ENCODE measurements around the gene DKC1.

Gene DKC1

DNA sequence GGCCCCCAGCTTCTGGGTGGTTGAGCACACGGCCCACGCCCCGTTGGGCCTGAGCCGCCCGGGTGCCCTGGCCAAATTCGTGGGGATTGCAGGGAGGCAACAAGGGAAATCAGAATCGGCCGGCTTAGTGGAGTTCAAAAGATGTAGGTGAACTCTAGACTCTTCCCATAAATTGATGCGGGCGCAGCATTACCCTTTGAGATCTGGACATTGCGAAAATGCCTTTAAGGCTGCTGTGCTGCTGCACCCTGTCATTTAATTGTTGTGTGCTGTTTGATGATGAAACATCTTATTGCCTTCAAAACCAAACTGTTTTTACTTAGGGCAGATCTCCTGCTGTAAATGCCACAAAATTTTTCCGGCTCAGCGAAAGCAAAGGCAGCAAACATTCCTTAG, 43.0 kb downstream of the DKC1 start:
- H3K27ac ChIP-seq (ENCODE audit: insufficient read depth in 1 of 2, low read depth in 1 of 2, low read length in 2 of 2, poor library complexity in 1 of 2, severe bottlenecking in 2 of 2) = no peak overlapping the region
- POLR2A ChIA-PET = no interaction called here

DNA sequence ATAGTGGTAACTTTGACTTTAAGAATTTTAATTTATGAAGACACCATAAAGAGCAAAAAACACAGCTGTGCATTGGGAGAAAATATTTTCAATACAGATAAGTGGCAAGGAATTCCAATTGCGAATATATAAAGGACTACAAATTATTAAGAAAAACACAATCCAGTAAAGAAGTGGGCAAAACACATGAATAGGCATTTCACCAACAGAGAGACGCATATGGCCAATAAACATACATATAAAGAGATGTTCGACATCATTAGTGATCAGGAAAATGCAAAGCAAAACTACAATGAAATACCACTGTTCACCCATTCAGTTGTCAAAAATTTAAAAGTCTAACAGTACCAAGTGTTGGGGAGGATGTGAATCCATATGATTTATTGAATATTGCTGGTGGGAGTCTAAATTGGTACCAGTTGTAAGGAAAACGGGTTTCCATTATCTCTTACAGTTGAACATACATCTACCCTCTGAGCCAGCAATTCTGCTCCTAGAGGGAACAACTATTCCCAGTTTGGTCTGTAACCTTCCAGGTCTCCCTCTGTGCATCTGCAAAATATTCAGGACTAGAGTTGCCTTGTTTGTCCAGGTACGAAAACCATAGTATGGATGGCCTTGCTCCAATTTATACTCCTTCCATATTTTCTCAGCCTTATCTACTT, 44.3 kb downstream of the DKC1 start:
- H3K4me3 ChIP-seq (ENCODE audit: control insufficient read depth in 1 of 7, extremely low read depth in 1 of 7, insufficient read depth in 4 of 7, low read depth in 2 of 7, low read length in 6 of 7) = no peak overlapping the region
- no peaks in the 10 kb centered on the region for H3K36me3 ChIP-seq (ENCODE audit: control insufficient read depth in 4 of 4, insufficient read depth in 4 of 4, low read length in 3 of 4)
- H3K27me3 ChIP-seq (replicated peaks in 2 of 5; ENCODE audit: control insufficient read depth in 4 of 5, insufficient read depth in 5 of 5, low read length in 4 of 5) = no peaks in the 10 kb centered on the region
- peaks cover 13 to 40% (median 24%) of the 10 kb centered on the region in 4 experiments for H3K4me1 ChIP-seq (ENCODE audit: control extremely low read depth in 1 of 4, control insufficient read depth in 4 of 4, insufficient read depth in 4 of 4, low read length in 3 of 4)
- no peak for DNase-seq
- H3K27ac ChIP-seq (ENCODE audit: insufficient read depth in 1 of 2, low read depth in 1 of 2, low read length in 2 of 2, poor library complexity in 1 of 2, severe bottlenecking in 2 of 2) = no peak overlapping the region
- POLR2A ChIA-PET = interaction anchor here (1.1 kb wide), 1 partner anchor 30 kb away, joined by 4 read pairs; no protein-coding TSS in a partner anchor
- CTCF ChIA-PET = interaction anchor here (1.3 to 1.9 kb wide), 3 partner anchors 32 to 82 kb away, joined by 3 to 4 read pairs (median 3); no protein-coding TSS in a partner anchor
- 100% methylated on average over 3 of the region's 5 CpGs for WGBS (ENCODE audit: insufficient coverage)
- H3K9me3 ChIP-seq (ENCODE audit: control extremely low read depth in 1 of 5, control insufficient read depth in 4 of 5, insufficient read depth in 2 of 5, low read depth in 1 of 5, low read length in 4 of 5) = peaks cover 0 to 2% (median 0%) of the 10 kb centered on the region in 5 experiments

More for the DNA sequence above, 43.0 kb downstream of the DKC1 start:
- no peak for DNase-seq
- no peaks in the 10 kb centered on the region for H3K36me3 ChIP-seq (ENCODE audit: control insufficient read depth in 4 of 4, insufficient read depth in 4 of 4, low read length in 3 of 4)
- peaks cover 0 to 2% (median 0%) of the 10 kb centered on the region in 5 experiments for H3K9me3 ChIP-seq (ENCODE audit: control extremely low read depth in 1 of 5, control insufficient read depth in 4 of 5, insufficient read depth in 2 of 5, low read depth in 1 of 5, low read length in 4 of 5)
- H3K27me3 ChIP-seq (replicated peaks in 2 of 5; ENCODE audit: control insufficient read depth in 4 of 5, insufficient read depth in 5 of 5, low read length in 4 of 5) = no peaks in the 10 kb centered on the region
- 57% methylated on average over 12 of the region's 13 CpGs for WGBS (ENCODE audit: insufficient coverage)
- H3K4me1 ChIP-seq (ENCODE audit: control extremely low read depth in 1 of 4, control insufficient read depth in 4 of 4, insufficient read depth in 4 of 4, low read length in 3 of 4) = peaks cover 23 to 52% (median 34%) of the 10 kb centered on the region in 4 experiments
- CTCF ChIA-PET = interaction anchor here (1.1 to 1.4 kb wide), 2 partner anchors 21 to 33 kb away, joined by 3 read pairs; no protein-coding TSS in a partner anchor
- H3K4me3 ChIP-seq (ENCODE audit: control insufficient read depth in 1 of 7, extremely low read depth in 1 of 7, insufficient read depth in 4 of 7, low read depth in 2 of 7, low read length in 6 of 7) = peak overlapping the region in 6 of 7 experiments; percentile 31 to 90 (median 69)

- Histone ChIP-seq H3K36me3 (ENCODE audit: control insufficient read depth in 4 of 4, insufficient read depth in 4 of 4, low read length in 3 of 4) (no peaks in the 10 kb centered on the region), H3K27me3 (replicated peaks in 2 of 5; ENCODE audit: control insufficient read depth in 4 of 5, insufficient read depth in 5 of 5, low read length in 4 of 5) (no peaks in the 10 kb centered on the region), H3K4me1 (ENCODE audit: control extremely low read depth in 1 of 4, control insufficient read depth in 4 of 4, insufficient read depth in 4 of 4, low read length in 3 of 4) (peaks cover 0 to 10% (median 6%) of the 10 kb centered on the region in 4 experiments), H3K4me3 (ENCODE audit: control insufficient read depth in 1 of 7, extremely low read depth in 1 of 7, insufficient read depth in 4 of 7, low read depth in 2 of 7, low read length in 6 of 7) (no peak overlapping the region), H3K27ac (ENCODE audit: insufficient read depth in 1 of 2, low read depth in 1 of 2, low read length in 2 of 2, poor library complexity in 1 of 2, severe bottlenecking in 2 of 2) (no peak overlapping the region), H3K9me3 (ENCODE audit: control extremely low read depth in 1 of 5, control insufficient read depth in 4 of 5, insufficient read depth in 2 of 5, low read depth in 1 of 5, low read length in 4 of 5) (peaks cover 0 to 2% (median 0%) of the 10 kb centered on the region in 5 experiments)
- ChIA-PET POLR2A (no interaction called here), CTCF (no interaction called here)
- 100% methylated on average over 1 of the region's 1 CpG for WGBS (ENCODE audit: insufficient coverage)
- peak in 1 of 3 donors; percentile 42 for DNase-seq
Measured at GRCh38 chrX:154809939-154810665, 47.4 kb downstream of the DKC1 start.

GRCh38 chrX:154812341-154813101, 49.9 kb downstream of the DKC1 start:
- H3K4me3 ChIP-seq (ENCODE audit: control insufficient read depth in 1 of 7, extremely low read depth in 1 of 7, insufficient read depth in 4 of 7, low read depth in 2 of 7, low read length in 6 of 7) = no peak overlapping the region
- DNase-seq = no peak
- 60% methylated on average over 1 of the region's 2 CpGs for WGBS (ENCODE audit: insufficient coverage)
- no peak overlapping the region for H3K27ac ChIP-seq (ENCODE audit: insufficient read depth in 1 of 2, low read depth in 1 of 2, low read length in 2 of 2, poor library complexity in 1 of 2, severe bottlenecking in 2 of 2)
- no peaks in the 10 kb centered on the region for H3K36me3 ChIP-seq (ENCODE audit: control insufficient read depth in 4 of 4, insufficient read depth in 4 of 4, low read length in 3 of 4)
- peaks cover 0 to 3% (median 1%) of the 10 kb centered on the region in 4 experiments for H3K4me1 ChIP-seq (ENCODE audit: control extremely low read depth in 1 of 4, control insufficient read depth in 4 of 4, insufficient read depth in 4 of 4, low read length in 3 of 4)
- H3K27me3 ChIP-seq (replicated peaks in 2 of 5; ENCODE audit: control insufficient read depth in 4 of 5, insufficient read depth in 5 of 5, low read length in 4 of 5) = no peaks in the 10 kb centered on the region
- peaks cover 0 to 2% (median 0%) of the 10 kb centered on the region in 5 experiments for H3K9me3 ChIP-seq (ENCODE audit: control extremely low read depth in 1 of 5, control insufficient read depth in 4 of 5, insufficient read depth in 2 of 5, low read depth in 1 of 5, low read length in 4 of 5)
- ChIA-PET POLR2A (no interaction called here), CTCF (no interaction called here)

DNA sequence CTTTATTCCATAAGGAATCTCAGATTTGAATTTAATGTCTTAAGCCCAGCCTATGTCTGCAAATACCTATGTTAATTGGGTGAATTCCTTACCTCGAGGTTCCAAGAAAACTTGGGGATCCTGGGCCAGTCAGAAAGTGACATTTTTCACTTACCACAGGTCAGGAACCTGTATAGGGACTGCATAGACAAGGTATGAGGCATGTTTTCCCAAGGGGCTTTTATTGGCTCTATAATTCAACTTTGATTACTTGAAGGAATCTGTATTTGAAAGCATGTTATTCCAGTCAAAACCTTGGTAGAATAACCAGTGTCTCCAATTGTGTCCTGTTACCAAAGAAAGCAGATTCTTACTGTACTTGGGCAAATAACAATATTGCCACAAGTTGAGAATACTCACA, 51.1 kb downstream of the DKC1 start:
- Histone ChIP-seq H3K27ac (ENCODE audit: insufficient read depth in 1 of 2, low read depth in 1 of 2, low read length in 2 of 2, poor library complexity in 1 of 2, severe bottlenecking in 2 of 2) (no peak overlapping the region), H3K36me3 (ENCODE audit: control insufficient read depth in 4 of 4, insufficient read depth in 4 of 4, low read length in 3 of 4) (no peaks in the 10 kb centered on the region), H3K4me1 (ENCODE audit: control extremely low read depth in 1 of 4, control insufficient read depth in 4 of 4, insufficient read depth in 4 of 4, low read length in 3 of 4) (peaks cover 0 to 3% (median 1%) of the 10 kb centered on the region in 4 experiments), H3K27me3 (replicated peaks in 2 of 5; ENCODE audit: control insufficient read depth in 4 of 5, insufficient read depth in 5 of 5, low read length in 4 of 5) (no peaks in the 10 kb centered on the region), H3K9me3 (ENCODE audit: control extremely low read depth in 1 of 5, control insufficient read depth in 4 of 5, insufficient read depth in 2 of 5, low read depth in 1 of 5, low read length in 4 of 5) (no peaks in the 10 kb centered on the region), H3K4me3 (ENCODE audit: control insufficient read depth in 1 of 7, extremely low read depth in 1 of 7, insufficient read depth in 4 of 7, low read depth in 2 of 7, low read length in 6 of 7) (no peak overlapping the region)
- DNase-seq = no peak
- 50% methylated on average over 1 of the region's 1 CpG for WGBS (ENCODE audit: insufficient coverage)
- POLR2A ChIA-PET = no interaction called here
- CTCF ChIA-PET = no interaction called here

DNA sequence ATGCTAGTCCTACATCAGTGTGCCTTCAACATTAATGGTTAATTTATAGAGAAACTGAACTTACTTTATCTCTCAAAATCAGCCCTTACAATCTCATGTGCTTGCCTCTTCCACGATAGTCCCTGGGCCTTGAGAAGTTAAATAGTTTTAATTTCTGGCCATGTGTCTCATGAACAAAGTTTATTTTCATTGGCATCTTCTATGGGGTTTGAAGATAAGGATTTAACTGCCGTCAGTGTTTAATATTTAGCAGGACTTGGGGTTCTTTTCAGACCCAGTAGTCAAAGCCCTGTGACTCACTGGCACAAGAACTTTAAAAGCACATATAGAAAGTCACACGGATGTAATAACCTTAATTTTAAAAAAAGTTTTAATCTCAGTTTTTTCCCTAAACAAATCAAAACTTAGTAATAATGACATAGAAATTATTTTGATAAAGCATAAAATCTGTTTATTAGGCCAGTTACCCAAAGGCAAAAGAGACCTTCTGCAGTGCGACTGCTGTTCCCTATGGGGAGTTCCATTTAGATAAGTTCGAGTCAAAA, 52.7 kb downstream of the DKC1 start:
- Histone ChIP-seq H3K36me3 (ENCODE audit: control insufficient read depth in 4 of 4, insufficient read depth in 4 of 4, low read length in 3 of 4) (no peaks in the 10 kb centered on the region), H3K4me3 (ENCODE audit: control insufficient read depth in 1 of 7, extremely low read depth in 1 of 7, insufficient read depth in 4 of 7, low read depth in 2 of 7, low read length in 6 of 7) (no peak overlapping the region), H3K9me3 (ENCODE audit: control extremely low read depth in 1 of 5, control insufficient read depth in 4 of 5, insufficient read depth in 2 of 5, low read depth in 1 of 5, low read length in 4 of 5) (no peaks in the 10 kb centered on the region), H3K27ac (ENCODE audit: insufficient read depth in 1 of 2, low read depth in 1 of 2, low read length in 2 of 2, poor library complexity in 1 of 2, severe bottlenecking in 2 of 2) (peak overlapping the region in 1 of 2 experiments; percentile 49), H3K4me1 (ENCODE audit: control extremely low read depth in 1 of 4, control insufficient read depth in 4 of 4, insufficient read depth in 4 of 4, low read length in 3 of 4) (peaks cover 0 to under 1% (median 0%) of the 10 kb centered on the region in 4 experiments), H3K27me3 (replicated peaks in 2 of 5; ENCODE audit: control insufficient read depth in 4 of 5, insufficient read depth in 5 of 5, low read length in 4 of 5) (no peaks in the 10 kb centered on the region)
- no peak for DNase-seq
- ChIA-PET POLR2A (no interaction called here), CTCF (interaction anchor here (1.1 kb wide), 1 partner anchor 18 kb away, joined by 4 read pairs; no protein-coding TSS in a partner anchor)
- WGBS (ENCODE audit: insufficient coverage) = 80% methylated on average over 1 of the region's 5 CpGs

Measured in common myeloid progenitor, CD34-positive (primary cell).